H9 (cell line): Measurements from ENCODE around the gene ZNF664. TPM values are rescaled to one million over a fixed set of nuclear protein-coding genes. Genes with fewer than 3 reads are reported as not detected.

ENCODE experiments used
- DNase-seq: peaks from one replicate; pipeline ENCODE4 v3.0.0-alpha.2; 2017
- H2AFZ ChIP-seq: one replicate; pipeline ENCODE4 v1.6.1; 2013; ENCODE audit warnings: mild to moderate bottlenecking, low read length, control low read depth, moderate library complexity
- H2AK5ac ChIP-seq: 2 replicates; pipeline ENCODE4 v1.6.1; 2013; ENCODE audit warnings: low read length, control low read depth, mixed read lengths; ENCODE audit not compliant: insufficient read length
- H2BK120ac ChIP-seq: one replicate; pipeline ENCODE4 v1.6.1; 2013; ENCODE audit warnings: low read depth, mild to moderate bottlenecking, low read length, control low read depth, inconsistent platforms; ENCODE audit not compliant: poor library complexity, severe bottlenecking
- H2BK12ac ChIP-seq: 2 replicates; pipeline ENCODE4 v1.6.1; 2013; ENCODE audit warnings: low read length, control low read depth, mixed read lengths, low read depth; ENCODE audit not compliant: insufficient read length
- H2BK15ac ChIP-seq: 2 replicates; pipeline ENCODE4 v1.6.1; 2013; ENCODE audit warnings: low read depth, low read length, control low read depth
- H2BK20ac ChIP-seq: one replicate; pipeline ENCODE4 v1.6.1; 2013; ENCODE audit warnings: low read depth, mild to moderate bottlenecking, low read length, control low read depth, inconsistent platforms; ENCODE audit not compliant: poor library complexity, severe bottlenecking
- H2BK5ac ChIP-seq: 2 replicates; pipeline ENCODE4 v1.6.1; 2013; ENCODE audit warnings: low read length, control low read depth, mixed read lengths; ENCODE audit not compliant: insufficient read length
- H3K14ac ChIP-seq: 2 replicates; pipeline ENCODE4 v1.6.1; 2013; ENCODE audit warnings: low read length, control low read depth; ENCODE audit not compliant: insufficient read depth
- H3K18ac ChIP-seq: 2 replicates; pipeline ENCODE4 v1.6.1; 2013; ENCODE audit warnings: low read depth, mild to moderate bottlenecking, mixed read lengths, low read length, control low read depth; ENCODE audit not compliant: insufficient read length
- H3K23ac ChIP-seq: 2 replicates; pipeline ENCODE4 v1.6.1; 2013; ENCODE audit warnings: low read length, control low read depth, mixed read lengths, low read depth; ENCODE audit not compliant: insufficient read length
- H3K23me2 ChIP-seq: 2 replicates; pipeline ENCODE4 v1.6.1; 2013; ENCODE audit warnings: low read depth, mild to moderate bottlenecking, mixed read lengths, low read length, control low read depth; ENCODE audit not compliant: insufficient read length, poor library complexity, severe bottlenecking
- H3K27ac ChIP-seq: 2 replicates; pipeline ENCODE4 v1.5.1; 2013; ENCODE audit warnings: low read length, control low read depth, mixed read lengths, low read depth; ENCODE audit not compliant: insufficient read length
- H3K27me3 ChIP-seq: 2 replicates; pipeline ENCODE4 v1.6.1; 2013; ENCODE audit warnings: low read length, control low read depth, inconsistent platforms; ENCODE audit not compliant: insufficient read depth
- H3K4ac ChIP-seq: 2 replicates; pipeline ENCODE4 v1.6.1; 2013; ENCODE audit warnings: low read depth, mild to moderate bottlenecking, control low read depth, inconsistent platforms, low read length, moderate library complexity
- H3K4me1 ChIP-seq: 2 replicates; pipeline ENCODE4 v1.6.1; 2013; ENCODE audit warnings: low read length, control low read depth, inconsistent platforms; ENCODE audit not compliant: insufficient read depth
- H3K4me2 ChIP-seq: 2 replicates; pipeline ENCODE4 v1.6.1; 2013; ENCODE audit warnings: low read length, control low read depth, mixed read lengths; ENCODE audit not compliant: insufficient read length, insufficient read depth
- H3K56ac ChIP-seq: 2 replicates; pipeline ENCODE4 v1.6.1; 2013; ENCODE audit warnings: low read depth, mild to moderate bottlenecking, mixed read lengths, low read length, control low read depth; ENCODE audit not compliant: insufficient read length
- H3K79me1 ChIP-seq: 2 replicates; pipeline ENCODE4 v1.6.1; 2013; ENCODE audit warnings: low read depth, mild to moderate bottlenecking, moderate library complexity, low read length, control low read depth, inconsistent platforms; ENCODE audit not compliant: insufficient read depth, poor library complexity, severe bottlenecking
- H3K79me2 ChIP-seq: 2 replicates; pipeline ENCODE4 v1.6.1; 2013; ENCODE audit warnings: low read length, control low read depth, inconsistent platforms; ENCODE audit not compliant: insufficient read depth
- H3K9ac ChIP-seq: 2 replicates; pipeline ENCODE4 v1.6.1; 2013; ENCODE audit warnings: low read length, control low read depth, mixed read lengths; ENCODE audit not compliant: insufficient read length; ENCODE audit errors: extremely low read depth
- H3K9me3 ChIP-seq: one replicate; pipeline ENCODE4 v1.6.1; 2013; ENCODE audit warnings: low read depth, low read length, inconsistent platforms; ENCODE audit not compliant: control insufficient read depth
- H3T11ph ChIP-seq: one replicate; pipeline ENCODE4 v1.6.1; 2013; ENCODE audit warnings: mild to moderate bottlenecking, low read length, control low read depth, inconsistent platforms
- H4K20me1 ChIP-seq: one replicate; pipeline ENCODE4 v1.6.1; 2013; ENCODE audit not compliant: control insufficient read depth, insufficient read length, insufficient read depth
- H4K5ac ChIP-seq: 2 replicates; pipeline ENCODE4 v1.6.1; 2013; ENCODE audit warnings: low read depth, mild to moderate bottlenecking, mixed read lengths, low read length, control low read depth; ENCODE audit not compliant: insufficient read length
- H4K8ac ChIP-seq: replicated peaks from 2 replicates; pipeline ENCODE4 v1.6.1; 2013; ENCODE audit warnings: low read length, control low read depth, mixed read lengths, low read depth; ENCODE audit not compliant: insufficient read length
- H4K91ac ChIP-seq: 2 replicates; pipeline ENCODE4 v1.6.1; 2013; ENCODE audit warnings: low read depth, mild to moderate bottlenecking, moderate library complexity, mixed read lengths, low read length, control low read depth; ENCODE audit not compliant: insufficient read length
- H3K27ac Mint-ChIP-seq, 3 experiments: 2 replicates in 2 of 3; 3 replicates in 1 of 3; pipeline ENCODE4 v1.8.0; 2020 to 2021; ENCODE audit warnings: mixed read lengths in 3 of 3, mild to moderate bottlenecking in 1 of 3, moderate library complexity in 1 of 3
- H3K27me3 Mint-ChIP-seq: 2 replicates; pipeline ENCODE4 v1.8.0; 2021; ENCODE audit warnings: low read depth, mild to moderate bottlenecking, moderate library complexity, mixed read lengths
- H3K36me3 Mint-ChIP-seq, 3 experiments: 2 replicates in 2 of 3; 3 replicates in 1 of 3; pipeline ENCODE4 v1.8.0; 2020 to 2021; ENCODE audit warnings: low read depth in 3 of 3, mixed read lengths in 3 of 3; ENCODE audit not compliant: insufficient read depth in 1 of 3
- H3K4me1 Mint-ChIP-seq, 2 experiments: 2 replicates each; pipeline ENCODE4 v1.8.0; 2020; ENCODE audit warnings: mixed read lengths in 2 of 2
- H3K4me3 Mint-ChIP-seq, 2 experiments: 2 replicates in 1 of 2; 3 replicates in 1 of 2; pipeline ENCODE4 v1.8.0; 2020 to 2021; ENCODE audit warnings: mild to moderate bottlenecking in 2 of 2, mixed read lengths in 2 of 2, moderate library complexity in 1 of 2
- H3K9me3 Mint-ChIP-seq, 2 experiments: 2 replicates in 1 of 2; 3 replicates in 1 of 2; pipeline ENCODE4 v1.8.0; 2020; ENCODE audit warnings: mild to moderate bottlenecking in 2 of 2, mixed read lengths in 2 of 2, moderate library complexity in 1 of 2
- total RNA-seq: library from RNA; stranded (reverse); gene quantifications from 2 replicates; pipeline ENCODE4 v1.2.1, GENCODE V29; 2021
- TF ChIP-seq, protein P1 (sequence below): fragments of 200-600 bp; sonication (generic); conservative IDR thresholded peaks from 3 replicates; pipeline ENCODE4 v1.8.0; 2021; ENCODE audit warnings: antibody characterized with exemption, mild to moderate bottlenecking

Gene ZNF664
- total RNA-seq, 1 experiment from 2014 or later = 29.5 TPM

DNA sequence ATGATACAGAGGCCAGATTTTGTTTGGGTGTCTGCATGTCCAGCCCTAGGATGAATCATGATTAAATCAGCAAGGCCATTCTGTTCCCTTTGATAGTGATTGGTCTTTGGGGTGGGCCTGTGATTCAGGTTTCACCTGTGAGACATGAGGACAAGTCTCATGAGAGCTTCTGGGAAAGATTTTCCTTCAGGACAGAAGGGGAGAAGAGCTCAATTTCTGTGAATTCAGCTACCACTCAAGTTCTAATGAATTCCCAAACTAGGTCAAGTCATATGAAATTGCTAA, 73.4 kb downstream of the ZNF664 start:
- Histone ChIP-seq H2BK15ac (no peak overlapping the region), H3K23ac (no peak overlapping the region), H4K5ac (no peak overlapping the region), H2BK120ac (no peak overlapping the region), H3K79me2 (no peaks in the 10 kb centered on the region), H3K18ac (no peak overlapping the region), H3T11ph (no peak overlapping the region), H3K4ac (no peak overlapping the region), H3K9ac (no peak overlapping the region), H2AK5ac (no peak overlapping the region), H3K9me3 (peaks cover 7% of the 10 kb centered on the region), H3K4me2 (no peak overlapping the region), H2BK12ac (no peak overlapping the region), H3K23me2 (no peaks in the 10 kb centered on the region), H2BK5ac (no peak overlapping the region), H2BK20ac (no peak overlapping the region), H4K20me1 (no peaks in the 10 kb centered on the region), H4K8ac (no peak overlapping the region), H2AFZ (no peak overlapping the region), H3K79me1 (no peaks in the 10 kb centered on the region), H3K4me1 (no peaks in the 10 kb centered on the region; the same call in 1 of the 2 replicates), H3K27ac (no peak overlapping the region), H3K56ac (no peak overlapping the region), H4K91ac (no peak overlapping the region), H3K27me3 (no peaks in the 10 kb centered on the region), H3K14ac (no peak overlapping the region)
- Mint-ChIP-seq H3K36me3 (peaks cover 20 to 29% (median 24%) of the 10 kb centered on the region in 3 experiments), H3K4me1 (peaks cover 21 to 25% of the 10 kb centered on the region in 2 experiments), H3K27me3 (peaks cover 6% of the 10 kb centered on the region; the same call in 1 of the 2 replicates), H3K4me3 (no peak overlapping the region), H3K27ac (no peak overlapping the region; a peak in 1 of 7 replicates), H3K9me3 (peaks cover 25 to 27% of the 10 kb centered on the region in 2 experiments)
- no peak for DNase-seq
- TF ChIP-seq, protein P1, sequence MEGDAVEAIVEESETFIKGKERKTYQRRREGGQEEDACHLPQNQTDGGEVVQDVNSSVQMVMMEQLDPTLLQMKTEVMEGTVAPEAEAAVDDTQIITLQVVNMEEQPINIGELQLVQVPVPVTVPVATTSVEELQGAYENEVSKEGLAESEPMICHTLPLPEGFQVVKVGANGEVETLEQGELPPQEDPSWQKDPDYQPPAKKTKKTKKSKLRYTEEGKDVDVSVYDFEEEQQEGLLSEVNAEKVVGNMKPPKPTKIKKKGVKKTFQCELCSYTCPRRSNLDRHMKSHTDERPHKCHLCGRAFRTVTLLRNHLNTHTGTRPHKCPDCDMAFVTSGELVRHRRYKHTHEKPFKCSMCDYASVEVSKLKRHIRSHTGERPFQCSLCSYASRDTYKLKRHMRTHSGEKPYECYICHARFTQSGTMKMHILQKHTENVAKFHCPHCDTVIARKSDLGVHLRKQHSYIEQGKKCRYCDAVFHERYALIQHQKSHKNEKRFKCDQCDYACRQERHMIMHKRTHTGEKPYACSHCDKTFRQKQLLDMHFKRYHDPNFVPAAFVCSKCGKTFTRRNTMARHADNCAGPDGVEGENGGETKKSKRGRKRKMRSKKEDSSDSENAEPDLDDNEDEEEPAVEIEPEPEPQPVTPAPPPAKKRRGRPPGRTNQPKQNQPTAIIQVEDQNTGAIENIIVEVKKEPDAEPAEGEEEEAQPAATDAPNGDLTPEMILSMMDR = no peak
